GM12892 (cell line): Measurements from ENCODE around the gene GPC2.

Experiments
- POLR2A ChIP-seq: IDR thresholded peaks from 2 replicates; pipeline ENCODE4 v1.6.1; 2011; ENCODE audit warnings: low read depth, low read length, control low read depth
- POLR2AphosphoS5 ChIP-seq: IDR thresholded peaks from 2 replicates; pipeline ENCODE4 v1.6.1; 2011; ENCODE audit warnings: low read depth, low read length, control low read depth
- TAF1 ChIP-seq: IDR thresholded peaks from 2 replicates; pipeline ENCODE4 v1.6.1; 2011; ENCODE audit warnings: low read depth, mild to moderate bottlenecking, control low read depth, low read length, borderline replicate concordance

DNA sequence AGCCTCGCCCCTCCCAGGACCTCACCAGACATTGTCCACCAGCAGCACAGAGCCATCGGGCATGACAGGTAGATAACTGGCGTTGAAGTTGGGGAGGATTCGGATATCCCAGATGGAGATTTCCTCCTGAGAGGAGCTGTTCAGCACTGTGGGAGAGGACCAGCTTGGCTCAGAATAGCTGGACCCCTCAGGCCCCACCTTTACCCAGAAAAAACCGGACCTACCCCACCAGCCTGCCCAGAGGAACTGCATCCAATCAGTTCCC lies 20.2 kb downstream of the GPC2 start:
- no peak for TF ChIP-seq POLR2A
- no peak for TF ChIP-seq POLR2AphosphoS5
- no peak for TF ChIP-seq TAF1
